Thyroid gland (tissue), 4 donors: ENCODE results near the gene KCTD17. TPM values are rescaled to one million over a fixed set of nuclear protein-coding genes. Genes with fewer than 3 reads are reported as not detected.
"Not testable (repeated sequence)": the region's sequence is repeated elsewhere in the genome, so short reads cannot be mapped to it uniquely, and the experiment has no call there.

ENCODE experiments used
- DNase-seq, 2 donors: peaks; one replicate each; pipeline ENCODE4 v3.0.0-alpha.2; 2019
- H3K27ac ChIP-seq, 3 donors: fragments of 200-600 bp; sonication (generic); 1 replicate in 2 of 3; 2 replicates in 1 of 3; pipeline ENCODE4 v1.5.1; 2016 to 2019; ENCODE audit warnings: mild to moderate bottlenecking in 1 of 3, moderate library complexity in 1 of 3
- H3K27me3 ChIP-seq: fragments of 200-600 bp; sonication (generic); one replicate; pipeline ENCODE4 v1.5.1; 2019
- H3K36me3 ChIP-seq, 2 donors: fragments of 200-600 bp; sonication (generic); one replicate each; pipeline ENCODE4 v1.5.1; 2016 to 2019
- H3K4me1 ChIP-seq, 2 donors: fragments of 200-600 bp; sonication (generic); one replicate each; pipeline ENCODE4 v1.5.1; 2017 to 2019
- H3K4me3 ChIP-seq, 3 donors: fragments of 200-600 bp; sonication (generic); replicated peaks in 1 of 3; 1 replicate in 2 of 3; 2 replicates in 1 of 3; pipeline ENCODE4 v1.5.1; 2016; ENCODE audit warnings: mild to moderate bottlenecking in 1 of 3
- H3K9me3 ChIP-seq: fragments of 200-600 bp; sonication (generic); one replicate; pipeline ENCODE4 v1.5.1; 2017
- CTCF ChIP-seq, 6 experiments: fragments of 200-600 bp in 3 of 6; fragments of 450-650 bp in 3 of 6; sonication (generic) in 3 of 6; IDR thresholded peaks; one replicate each; pipeline ENCODE4 v1.5.1; 2016 to 2019; ENCODE audit warnings: antibody characterized with exemption in 6 of 6, mild to moderate bottlenecking in 2 of 6, inconsistent platforms in 1 of 6, moderate library complexity in 1 of 6
- POLR2A ChIP-seq, 2 donors: fragments of 450-650 bp; IDR thresholded peaks; one replicate each; pipeline ENCODE4 v1.6.1; 2017; ENCODE audit warnings: antibody characterized with exemption in 2 of 2, mild to moderate bottlenecking in 2 of 2, moderate library complexity in 1 of 2
- WGBS, 2 donors: methylation state at CpG; one replicate each; pipeline ENCODE4 v1.1.5; 2017; 5-methylcytosine and 5-hydroxymethylcytosine counted together
- intact Hi-C: fragments of 100-400 bp; cut with DNase I; formaldehyde crosslinking; loops from one replicate; pipeline ENCODE4 v1.15.1; 2023
- total RNA-seq, 4 donors: library from RNA; depleted of rRNA; stranded (reverse); fragments of >200 nt; gene quantifications; one replicate each; pipeline ENCODE4 v1.2.3, GENCODE V29; 2016

KCTD17 gene
- total RNA-seq, 4 donors from 2014 or later, result 6.1 to 18.9 (median 12.6) TPM

DNA sequence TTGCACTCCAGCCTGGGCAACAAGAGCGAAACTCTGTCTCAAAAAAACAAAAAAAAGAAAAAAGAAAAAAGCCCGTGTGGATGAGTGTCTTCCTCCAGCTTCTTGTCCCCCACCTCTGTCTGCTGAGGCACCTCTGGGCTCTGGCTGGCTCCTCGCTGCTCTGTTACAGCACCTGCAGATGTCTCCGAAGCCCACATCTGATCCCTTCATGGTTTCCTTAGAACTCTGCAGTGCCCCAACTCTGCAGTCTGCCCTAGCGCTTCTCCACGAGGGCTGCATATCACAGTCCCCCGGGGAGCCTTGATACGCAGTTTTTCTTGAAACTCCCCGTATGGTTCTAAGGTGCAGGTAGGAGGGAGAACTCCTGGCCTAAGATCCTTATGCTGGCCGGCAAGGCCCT, 15.9 kb downstream of the KCTD17 start:
- 78 to 88% methylated on average over 10 of the region's 10 CpGs for WGBS, 2 donors
- no peaks in the 10 kb centered on the region for H3K27me3 ChIP-seq
- H3K9me3 ChIP-seq, result no peaks in the 10 kb centered on the region
- no peak for DNase-seq
- intact Hi-C loops, result no loop called here
- no peaks in the 10 kb centered on the region for H3K36me3 ChIP-seq
- H3K27ac ChIP-seq, result no peak overlapping the region
- TF ChIP-seq CTCF (IDR thresholded peaks at IDR 0.05) (no peak), POLR2A (IDR thresholded peaks at IDR 0.05) (no peak)
- H3K4me3 ChIP-seq, result no peak overlapping the region
- no peaks in the 10 kb centered on the region for H3K4me1 ChIP-seq

DNA sequence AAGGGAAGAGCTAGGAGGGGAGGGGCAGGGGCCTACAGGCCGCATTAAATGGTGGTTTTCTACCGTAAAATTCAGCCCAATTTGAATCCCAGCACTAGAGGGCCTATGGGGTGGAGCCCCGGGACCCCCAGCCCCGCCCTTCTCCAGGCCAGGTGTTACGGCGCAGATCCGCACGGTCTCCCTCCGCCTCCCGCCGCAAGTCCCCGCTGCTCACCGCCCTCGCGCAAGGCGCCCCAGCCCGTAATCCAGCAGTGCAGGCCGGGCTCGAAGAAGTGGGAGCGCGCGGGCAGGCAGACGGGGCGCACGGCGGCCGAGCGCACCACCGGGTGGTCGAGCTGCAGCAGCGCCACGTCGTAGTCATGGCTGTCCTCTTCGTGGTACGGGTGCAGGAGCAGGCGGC, 17.3 kb downstream of the KCTD17 start:
- no peak for DNase-seq
- Histone ChIP-seq H3K4me3 (no peak overlapping the region), H3K27me3 (no peaks in the 10 kb centered on the region), H3K9me3 (no peaks in the 10 kb centered on the region), H3K27ac (no peak overlapping the region), H3K36me3 (no peaks in the 10 kb centered on the region), H3K4me1 (no peaks in the 10 kb centered on the region)
- WGBS, 2 donors, result 0 to 5% methylated on average over 8 to 19 of the region's 36 CpGs
- intact Hi-C loops, result no loop called here
- TF ChIP-seq CTCF (IDR thresholded peaks at IDR 0.05) (no peak), POLR2A (IDR thresholded peaks at IDR 0.05) (no peak)

DNA sequence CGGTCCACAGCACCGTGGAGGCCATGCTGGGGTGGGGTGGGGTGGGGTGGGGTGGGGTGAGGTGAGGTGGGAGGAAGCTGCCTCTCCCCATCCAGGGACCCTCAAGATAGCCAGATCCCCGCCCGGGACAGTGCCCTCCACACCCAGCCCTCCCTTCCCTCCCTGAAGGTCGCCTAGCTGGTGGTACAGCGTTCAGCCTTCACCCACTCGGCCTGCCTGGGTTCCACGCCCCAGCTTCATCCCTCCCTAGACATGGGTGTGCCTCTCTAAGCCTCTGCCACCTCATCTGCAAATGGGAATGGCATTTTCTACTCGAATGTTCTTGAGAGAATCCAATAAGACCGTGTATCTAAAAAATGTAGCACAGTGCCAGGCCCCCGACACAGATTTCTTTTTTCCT, 17.8 kb downstream of the KCTD17 start:
- Histone ChIP-seq H3K27me3 (no peaks in the 10 kb centered on the region), H3K4me3 (no peak overlapping the region), H3K4me1 (no peaks in the 10 kb centered on the region), H3K36me3 (no peaks in the 10 kb centered on the region), H3K9me3 (no peaks in the 10 kb centered on the region), H3K27ac (no peak overlapping the region)
- no peak for TF ChIP-seq POLR2A (IDR thresholded peaks at IDR 0.05)
- no peak for TF ChIP-seq CTCF (IDR thresholded peaks at IDR 0.05)
- DNase-seq, result no peak
- intact Hi-C loops, result no loop called here
- 35 to 55% methylated on average over 8 to 10 of the region's 11 CpGs for WGBS, 2 donors

- WGBS, 2 donors, result 81 to 100% methylated on average over 1 to 9 of the region's 9 CpGs
- no peak overlapping the region for H3K4me3 ChIP-seq
- H3K4me1 ChIP-seq, result no peaks in the 10 kb centered on the region
- H3K9me3 ChIP-seq, result no peaks in the 10 kb centered on the region
- no peak for DNase-seq
- H3K27ac ChIP-seq, result no peak overlapping the region
- intact Hi-C loops, result no loop called here
- no peaks in the 10 kb centered on the region for H3K36me3 ChIP-seq
- no peaks in the 10 kb centered on the region for H3K27me3 ChIP-seq
- TF ChIP-seq POLR2A (IDR thresholded peaks at IDR 0.05), result no peak
These were observed 18.2 kb downstream of the KCTD17 start for GRCh38 chr22:37069719-37070118.

DNA sequence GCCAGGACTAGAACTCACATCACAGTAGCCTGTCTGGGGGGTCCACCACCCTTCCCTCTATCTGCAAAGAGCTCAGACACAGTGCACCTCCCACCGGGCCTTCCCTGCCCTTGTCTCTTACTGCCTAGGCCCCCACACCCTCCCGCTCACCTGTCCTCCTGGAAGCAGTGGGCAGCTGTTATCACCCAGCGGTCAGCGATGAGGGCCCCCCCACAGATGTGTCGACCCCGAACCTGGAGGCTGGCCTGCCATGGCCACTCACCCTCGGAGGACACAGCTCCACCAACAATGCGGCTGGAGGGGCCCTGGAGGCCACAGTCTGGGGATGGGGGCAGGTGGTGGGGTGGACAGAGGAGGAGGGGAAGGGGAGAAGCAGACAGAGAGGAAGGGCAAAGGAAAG, 18.8 kb downstream of the KCTD17 start:
- WGBS, 2 donors, result 66 to 75% methylated on average over 7 to 8 of the region's 8 CpGs
- H3K27ac ChIP-seq, result no peak overlapping the region
- H3K4me1 ChIP-seq, result no peaks in the 10 kb centered on the region
- intact Hi-C loops, result no loop called here
- H3K36me3 ChIP-seq, result no peaks in the 10 kb centered on the region
- no peaks in the 10 kb centered on the region for H3K9me3 ChIP-seq
- DNase-seq, result no peak
- H3K27me3 ChIP-seq, result no peaks in the 10 kb centered on the region
- no peak overlapping the region for H3K4me3 ChIP-seq
- TF ChIP-seq POLR2A (IDR thresholded peaks at IDR 0.05) (no peak), CTCF (IDR thresholded peaks at IDR 0.05) (no peak)

- WGBS, 2 donors, result 41 to 45% methylated on average over 4 to 9 of the region's 9 CpGs
- Histone ChIP-seq H3K27ac (no peak overlapping the region), H3K9me3 (no peaks in the 10 kb centered on the region), H3K36me3 (no peaks in the 10 kb centered on the region), H3K4me3 (no peak overlapping the region), H3K27me3 (no peaks in the 10 kb centered on the region), H3K4me1 (no peaks in the 10 kb centered on the region)
- no peak for TF ChIP-seq CTCF (IDR thresholded peaks at IDR 0.05)
- TF ChIP-seq POLR2A (IDR thresholded peaks at IDR 0.05), result no peak
- DNase-seq, result no peak
- intact Hi-C loops, result no loop called here
These were observed 19.2 kb downstream of the KCTD17 start for GRCh38 chr22:37070744-37071143.

DNA sequence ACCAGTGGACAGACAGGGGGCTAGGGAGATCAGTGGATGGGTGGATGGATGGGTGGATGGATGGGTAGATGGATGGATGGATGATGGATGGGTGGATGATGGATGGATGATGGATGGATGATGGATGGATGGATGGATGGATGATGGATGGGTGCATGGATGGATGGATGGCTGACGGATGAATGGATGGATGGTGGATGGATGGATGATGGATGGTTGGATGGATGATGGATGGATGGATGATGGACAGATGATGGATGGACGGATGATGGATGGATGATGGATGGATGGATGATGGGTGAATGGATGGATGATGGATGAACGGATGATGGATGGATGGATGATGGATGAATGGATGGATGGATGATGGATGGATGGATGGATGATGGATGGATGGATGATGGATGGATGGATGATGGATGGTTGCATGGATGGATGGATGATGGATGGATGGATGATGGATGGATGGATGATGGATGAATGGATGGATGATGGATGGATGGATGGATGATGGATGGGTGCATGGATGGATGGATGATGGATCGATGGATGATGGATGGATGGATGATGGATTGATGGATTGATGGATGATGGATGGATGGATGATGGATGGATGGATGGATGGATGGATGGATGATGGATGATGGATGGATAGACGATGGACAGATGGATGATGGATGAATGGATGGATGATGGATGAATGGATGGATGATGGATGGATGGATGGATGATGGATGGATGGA, 20.5 kb downstream of the KCTD17 start:
- H3K9me3 ChIP-seq, H3K36me3 ChIP-seq, H3K4me1 ChIP-seq, intact Hi-C loops, H3K27me3 ChIP-seq, DNase-seq, H3K4me3 ChIP-seq, H3K27ac ChIP-seq: not testable (repeated sequence)
- WGBS, 2 donors, result 90 to 95% methylated on average over 5 of the region's 5 CpGs
